Stimulated activated CD4-positive, alpha-beta T cell treated with anti-CD3 and anti-CD28 coated beads, TNF-alpha, amount 100 ng/mL, for 4 hours (primary cell): ENCODE data around the gene NHS.

Experiments
- DNase-seq, 3 experiments: peaks; one replicate each; pipeline ENCODE4 v3.0.0-alpha.2; 2020; ENCODE audit warnings: low read depth in 3 of 3

Gene NHS

GRCh38 chrX:17374619-17375366, at the start of gene NHS:
Gene NHS, plus strand, starts transcription at chrX:17375200. Its CDS starts 558 bp downstream, at chrX:17375758.
- DNase-seq: no peak

DNA sequence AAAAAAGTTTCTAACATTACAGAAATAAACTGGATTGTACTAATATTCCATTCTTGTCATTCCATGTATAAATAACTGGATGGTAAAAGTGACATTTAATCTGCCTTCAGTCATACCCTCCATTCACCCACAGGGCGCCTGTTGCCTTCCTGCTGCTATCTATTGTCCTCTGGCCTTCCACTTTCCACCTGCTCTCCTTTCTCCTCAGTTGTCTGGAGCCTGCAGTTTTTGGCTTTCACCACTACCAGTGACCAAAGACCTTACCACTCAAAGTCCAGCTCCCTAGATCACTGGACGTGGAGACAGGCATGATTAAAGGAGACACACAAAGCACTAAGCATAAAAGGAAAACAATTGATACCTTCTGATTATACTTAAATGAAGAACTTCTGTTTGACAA, 46.2 kb upstream of the NHS start:
- DNase-seq: no peak

DNA sequence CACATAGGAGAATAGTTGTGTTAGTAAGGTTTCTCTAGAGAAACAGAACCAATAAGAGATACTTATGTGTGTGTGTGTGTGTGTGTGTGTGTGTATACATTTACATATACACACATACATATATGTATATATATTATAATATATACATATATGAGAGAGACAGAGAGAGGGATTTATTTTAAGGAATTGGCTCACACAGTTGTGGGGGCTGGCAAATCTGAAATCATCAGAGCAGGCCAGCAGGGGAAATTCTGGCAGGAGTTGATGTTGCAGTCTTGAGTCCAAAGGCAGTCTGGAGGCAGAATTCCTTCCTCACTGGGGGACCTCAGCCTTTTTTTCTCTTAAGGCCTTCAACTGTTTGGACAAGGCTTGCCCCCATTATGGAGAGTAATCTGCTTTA, 38.6 kb upstream of the NHS start:
- DNase-seq: no peak

DNA sequence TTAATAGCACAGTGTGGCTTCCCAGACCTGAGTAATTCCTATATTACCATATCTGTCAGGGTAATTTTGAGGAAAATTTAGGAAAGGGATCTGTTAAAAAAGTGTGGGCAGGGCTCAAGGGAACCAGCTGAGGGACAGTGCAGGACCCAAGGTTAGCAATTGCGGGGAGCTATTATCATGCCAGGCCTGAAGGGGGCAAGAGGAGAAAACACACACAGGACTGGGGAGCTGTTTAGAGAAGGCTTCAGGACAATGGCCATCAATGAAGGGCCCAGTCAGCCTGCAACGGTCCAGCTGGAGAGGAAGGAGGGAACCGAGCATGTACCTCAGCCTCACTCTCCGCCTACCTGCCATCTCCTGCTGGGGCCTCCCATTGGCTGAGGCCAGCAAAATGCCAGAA, 19.0 kb upstream of the NHS start:
- no peak for DNase-seq

DNA sequence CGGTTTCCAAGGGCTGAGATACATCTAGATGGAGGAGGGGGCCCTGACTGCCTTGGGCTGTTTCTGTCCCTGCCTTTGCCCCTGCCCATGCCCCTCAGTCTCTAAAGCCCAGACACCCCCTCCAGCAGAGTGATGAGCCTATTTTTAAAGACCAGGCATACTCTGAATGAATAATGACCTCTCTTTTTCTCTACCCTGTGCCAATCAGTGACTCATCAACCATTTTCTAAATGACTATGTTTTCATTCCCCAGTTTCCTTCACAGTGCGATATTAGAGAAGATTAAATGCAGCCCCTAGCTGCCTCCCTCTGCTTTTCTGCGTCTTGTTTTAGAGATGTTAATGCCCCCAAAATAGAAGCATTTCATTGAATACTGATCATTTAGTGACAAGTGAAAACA, 15.5 kb upstream of the NHS start:
- DNase-seq: no peak

DNA sequence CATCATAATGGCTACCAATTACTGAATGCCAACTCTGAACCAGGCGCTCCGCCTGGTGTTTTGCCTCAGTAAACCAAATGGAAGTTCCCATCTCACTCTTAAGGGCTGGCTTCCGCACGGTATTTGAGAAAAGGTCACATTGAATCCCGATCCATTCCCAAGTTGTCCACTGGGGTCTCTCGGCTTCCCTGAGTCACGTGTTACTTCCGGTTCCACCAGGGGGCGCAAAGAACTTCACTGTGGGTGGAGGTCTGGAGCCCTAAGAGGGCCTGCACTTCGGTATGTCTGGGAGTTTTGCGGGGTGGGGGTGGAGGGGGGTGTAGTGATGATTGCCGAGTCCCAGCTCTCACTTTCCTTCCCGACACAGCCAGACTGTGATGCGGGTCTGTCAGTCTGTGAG, 13.4 kb upstream of the NHS start:
- DNase-seq: no peak

DNA sequence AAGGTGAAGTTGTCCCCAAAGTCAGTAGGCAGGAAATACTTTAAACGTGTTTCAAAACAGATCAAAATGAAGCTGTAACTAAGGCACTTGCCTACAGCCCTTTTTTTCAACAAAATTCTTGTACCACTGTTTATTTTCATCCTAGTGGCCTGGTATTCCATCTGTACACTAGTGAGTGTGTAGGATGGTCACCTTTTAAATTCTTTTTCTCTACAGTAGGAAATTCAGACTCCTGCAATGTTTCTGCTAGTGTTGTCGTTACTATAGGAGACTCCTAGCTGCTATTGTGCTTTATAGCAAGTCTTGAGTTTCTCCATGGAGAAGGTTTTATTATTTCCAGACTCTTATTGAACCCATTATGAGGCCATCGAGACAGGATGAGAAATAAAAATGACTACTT, 7.0 kb upstream of the NHS start:
- DNase-seq: no peak

DNA sequence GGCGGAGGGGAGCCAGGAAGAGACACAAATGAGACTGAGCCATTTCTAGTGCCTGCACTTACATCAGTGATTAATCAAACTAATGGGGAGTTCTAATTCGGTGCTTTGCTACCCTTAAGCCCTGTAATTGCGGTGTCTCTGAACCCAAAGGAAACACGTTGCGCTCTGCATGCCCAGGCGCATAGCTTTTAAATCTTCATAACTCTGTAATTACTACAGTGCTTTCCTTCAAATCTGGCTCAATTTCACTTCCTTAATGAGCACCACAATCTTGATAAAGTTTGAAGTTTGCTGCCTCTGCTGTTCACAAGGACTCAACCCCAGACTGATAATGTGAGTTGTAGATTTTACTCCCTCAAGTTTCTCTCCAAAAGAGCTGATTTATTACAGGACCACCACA, 5.7 kb upstream of the NHS start:
- DNase-seq: no peak

DNA sequence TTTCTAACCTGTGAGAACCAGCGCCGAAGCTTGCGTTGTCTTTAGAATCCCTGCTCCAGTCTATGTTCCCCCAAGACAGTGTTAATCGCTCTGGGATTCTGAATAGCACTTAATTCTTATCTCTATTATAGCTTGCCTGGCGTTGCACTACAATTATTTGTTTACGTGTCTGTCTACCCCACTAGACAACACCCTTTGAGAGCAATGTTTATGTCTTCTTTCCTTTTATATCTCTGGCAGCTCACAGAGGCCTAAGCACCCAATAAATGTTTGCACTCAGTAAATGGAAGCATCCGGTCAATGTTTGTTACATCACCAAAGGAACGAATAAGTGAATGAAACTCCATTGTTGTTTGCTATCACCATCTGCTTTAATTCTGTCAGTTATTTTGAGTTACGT, 4.8 kb upstream of the NHS start:
- no peak for DNase-seq

DNA sequence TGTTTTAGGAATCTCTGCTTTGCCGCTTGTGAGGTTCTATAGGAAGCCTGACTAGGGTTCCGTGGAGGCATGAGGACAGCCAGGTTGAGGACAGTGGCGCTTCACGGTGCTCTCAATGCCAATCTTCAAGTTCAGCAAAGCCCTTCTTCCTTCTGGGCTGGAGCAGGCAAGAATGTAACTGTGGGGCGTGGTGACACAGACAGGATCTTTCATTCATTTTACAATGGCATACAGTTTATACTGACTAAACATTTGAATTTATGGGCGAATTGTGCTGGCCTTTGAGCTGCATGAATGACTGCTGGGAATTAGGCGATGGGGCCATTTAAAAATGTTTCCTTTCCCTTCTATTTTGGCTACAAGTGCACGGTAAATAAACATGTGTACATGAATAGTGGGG, 2.9 kb upstream of the NHS start:
- DNase-seq: no peak

DNA sequence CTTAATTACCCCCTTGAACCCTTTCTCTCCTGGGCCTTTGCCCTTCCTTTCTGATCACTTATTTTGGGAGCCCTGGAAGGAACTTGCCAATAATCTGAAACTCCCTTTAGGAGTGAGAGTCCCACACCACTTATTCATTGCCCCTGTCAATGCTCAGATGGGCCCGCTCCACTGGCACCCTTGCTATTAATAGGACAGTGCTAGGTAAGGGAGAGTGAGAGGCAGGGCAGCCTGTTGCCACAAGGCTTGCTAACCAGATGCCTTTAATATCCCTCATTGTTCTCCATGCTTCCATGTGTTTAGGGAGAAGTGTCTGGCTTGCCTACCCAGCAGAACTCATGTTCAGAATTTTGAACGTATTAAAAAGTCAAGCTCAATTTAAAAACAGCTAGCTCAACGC, 1.7 kb upstream of the NHS start:
- DNase-seq: no peak

DNA sequence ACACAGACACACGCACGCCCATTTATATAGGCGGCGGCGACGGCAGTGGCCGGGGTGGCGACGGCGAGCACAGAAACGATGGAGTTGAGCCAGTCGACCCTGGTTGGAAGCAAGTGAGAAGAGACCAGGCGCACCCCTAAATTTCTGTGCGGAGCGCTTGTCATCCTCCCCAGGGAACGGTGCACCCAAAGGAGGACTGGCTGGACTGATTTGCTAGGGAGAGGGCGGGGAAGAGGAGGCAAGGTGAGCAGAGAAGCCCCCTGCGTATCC, 302 bp downstream of the NHS start:
- DNase-seq: no peak

- DNase-seq: no peak
Measured at GRCh38 chrX:17375637-17376430, 834 bp downstream of the NHS start.

DNA sequence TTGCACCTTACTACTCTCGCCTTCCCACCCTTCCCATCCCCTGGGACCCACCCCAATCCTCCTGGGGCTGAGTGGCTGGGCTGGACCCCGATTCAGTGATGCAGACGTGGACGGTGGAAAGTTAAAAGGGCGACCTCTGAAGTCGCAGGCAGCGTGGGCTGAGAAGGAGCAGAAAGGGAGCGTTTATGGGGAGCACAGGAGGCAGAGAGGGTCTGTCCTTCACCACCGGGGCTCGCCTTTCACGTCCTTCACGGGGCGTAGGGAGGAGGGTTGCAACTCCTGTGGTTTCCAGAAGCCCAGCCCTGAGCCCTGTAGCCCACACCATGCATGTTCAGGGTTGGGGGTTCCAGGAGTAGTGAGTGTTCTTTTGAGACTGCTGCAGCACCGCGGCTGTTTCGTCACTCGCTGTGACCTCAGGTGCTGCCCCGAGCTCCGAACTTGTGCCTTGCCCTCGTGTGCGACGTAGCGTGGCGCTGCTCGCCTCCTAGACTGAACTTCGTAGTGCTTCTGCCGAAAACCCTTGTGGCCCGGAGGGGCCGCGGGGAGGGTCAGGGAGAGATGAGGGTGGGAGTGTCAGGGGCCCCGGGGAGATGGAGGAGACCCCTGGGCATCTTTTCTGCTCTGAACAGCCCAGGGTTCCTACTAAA, 1.6 kb downstream of the NHS start:
- DNase-seq: no peak

- no peak for DNase-seq
Measured at GRCh38 chrX:17377091-17377717, 2.2 kb downstream of the NHS start.

DNA sequence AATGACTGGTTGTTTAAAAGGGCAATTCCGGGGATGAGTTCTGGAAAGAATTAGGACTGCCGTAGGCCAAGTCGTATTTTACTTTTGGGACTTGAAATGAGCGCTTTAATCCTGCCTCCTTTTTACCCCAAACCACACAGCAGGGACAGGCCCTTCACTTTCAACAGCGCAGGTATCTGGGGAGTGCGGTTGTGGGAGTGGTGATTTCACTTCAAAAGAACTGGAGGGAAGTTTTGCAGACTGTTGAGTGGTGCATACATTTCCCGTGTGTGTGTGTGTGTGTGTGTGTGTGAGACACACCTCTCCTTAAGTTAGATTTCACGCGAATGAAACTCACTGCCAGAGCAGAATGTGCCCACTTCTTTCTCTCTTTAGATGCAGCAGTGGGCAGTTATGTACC, 2.8 kb downstream of the NHS start:
- DNase-seq: no peak

DNA sequence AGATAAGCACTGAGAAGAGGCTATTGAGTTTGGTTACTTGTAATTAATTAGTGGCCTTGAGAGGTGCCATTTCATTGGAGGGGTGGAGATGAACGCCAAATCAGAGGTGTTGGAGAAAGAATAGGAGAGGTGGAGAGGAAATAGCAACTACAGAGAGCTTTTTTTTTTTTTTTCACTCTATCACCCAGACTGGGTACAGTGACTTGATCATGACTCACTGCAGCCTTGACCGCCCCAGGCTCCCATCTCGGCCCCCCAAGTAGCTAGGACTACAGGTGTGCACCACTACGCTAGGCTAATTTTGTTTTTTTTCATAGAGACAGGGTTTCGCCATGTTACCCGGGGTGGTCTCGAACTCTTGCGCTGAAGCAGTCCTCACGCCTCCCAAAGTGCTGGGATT, 5.2 kb downstream of the NHS start:
- no peak for DNase-seq

- no peak for DNase-seq
Measured at GRCh38 chrX:17390419-17390850, 15.4 kb downstream of the NHS start.

DNA sequence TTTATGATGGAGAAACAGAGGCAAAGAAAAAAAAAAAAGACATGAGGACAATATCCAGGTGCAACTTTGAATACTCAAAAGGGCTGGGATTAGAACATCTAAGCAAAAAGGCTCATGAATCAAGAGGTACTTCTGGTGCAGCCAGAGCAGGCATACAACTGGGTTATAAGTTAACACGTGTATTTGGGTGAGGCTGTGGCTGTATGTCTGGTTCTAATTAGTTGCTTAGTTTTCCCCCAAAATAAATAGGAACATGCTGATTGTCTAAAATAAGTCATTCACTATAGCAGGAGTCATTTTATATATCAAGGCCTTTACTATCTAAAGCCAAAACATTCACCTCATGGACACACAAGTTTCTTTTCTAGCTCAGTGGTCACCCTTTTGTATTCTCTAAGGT, 20.2 kb downstream of the NHS start:
- no peak for DNase-seq

GRCh38 chrX:17397074-17397473, 22.1 kb downstream of the NHS start:
- DNase-seq: no peak

GRCh38 chrX:17403189-17403691, 28.2 kb downstream of the NHS start:
- no peak for DNase-seq

- DNase-seq: no peak
Measured at GRCh38 chrX:17403972-17404371, 29.0 kb downstream of the NHS start.
